Mucosa of gallbladder (tissue), 1 donor: Measurements from ENCODE around the gene FAM193A. TPM values are rescaled to one million over a fixed set of nuclear protein-coding genes. Genes with fewer than 3 reads are reported as not detected.
A peak's percentile ranks its signal among the peaks of the same experiment; 100 is the strongest.
"Not testable (repeated sequence)": the region's sequence is repeated elsewhere in the genome, so short reads cannot be mapped to it uniquely, and the experiment has no call there.

ENCODE experiments used
- DNase-seq: peaks from one replicate; pipeline ENCODE4 v3.0.0-alpha.2; 2020; ENCODE audit warnings: low spot score
- total RNA-seq: library from RNA; stranded (reverse); gene quantifications from one replicate; pipeline ENCODE4 v1.2.1, GENCODE V29; 2021
- donor health status: DM: no; HTN: no; CAD: no.

The FAM193A gene
- total RNA-seq, 1 donor from 2014 or later: 31.4 TPM

- DNase-seq: no peak
Observed at GRCh38 chr4:2750719-2751605, 214.5 kb downstream of the FAM193A start.

- DNase-seq: no peak
Observed at GRCh38 chr4:2753436-2753835, 217.0 kb downstream of the FAM193A start.

- DNase-seq: no peak
Observed at GRCh38 chr4:2754848-2755819, 218.7 kb downstream of the FAM193A start.

GRCh38 chr4:2755821-2756690 is 219.6 kb downstream of the FAM193A start, which contains the start of gene TNIP2:
Gene TNIP2 (minus strand): TSS chr4:2756336. CDS start chr4:2756289, 47 bp downstream.
- peak; percentile 82 for DNase-seq

- no peak for DNase-seq
Observed at GRCh38 chr4:2756691-2757350, 220.4 kb downstream of the FAM193A start.

- DNase-seq: no peak
Observed at GRCh38 chr4:2757426-2757825, 221.0 kb downstream of the FAM193A start.

GRCh38 chr4:2761035-2761923 is 224.8 kb downstream of the FAM193A start:
- DNase-seq: peak; percentile 77

GRCh38 chr4:2762048-2762447 is 225.6 kb downstream of the FAM193A start:
- no peak for DNase-seq

GRCh38 chr4:2762486-2763370 is 226.3 kb downstream of the FAM193A start:
- DNase-seq: not testable (repeated sequence)

GRCh38 chr4:2763511-2763967 is 227.1 kb downstream of the FAM193A start:
- DNase-seq: no peak

- no peak for DNase-seq
Observed at GRCh38 chr4:2765832-2766526, 229.5 kb downstream of the FAM193A start.

GRCh38 chr4:2767046-2767704 is 230.7 kb downstream of the FAM193A start:
- DNase-seq: no peak

GRCh38 chr4:2767705-2768074 is 231.2 kb downstream of the FAM193A start:
- DNase-seq: no peak

- DNase-seq: no peak
Observed at GRCh38 chr4:2768124-2768523, 231.7 kb downstream of the FAM193A start.

GRCh38 chr4:2768921-2769336 is 232.5 kb downstream of the FAM193A start:
- no peak for DNase-seq

- DNase-seq: no peak
Observed at GRCh38 chr4:2771264-2771663, 234.8 kb downstream of the FAM193A start.

- DNase-seq: not testable (repeated sequence)
Observed at GRCh38 chr4:2780643-2781042, 244.2 kb downstream of the FAM193A start.
